A549 treated with Hydrocortisone at 1 μM for 4 hours (cell line): ENCODE results near the gene MOK. TPM values are rescaled to one million over a fixed set of nuclear protein-coding genes. Genes with fewer than 3 reads are reported as not detected.

Experiments
- total RNA-seq: library from RNA; stranded (reverse); fragments of 200-300 nt; extraction: Qiagen RNA extraction; gene quantifications from 5 replicates; pipeline ENCODE4 v1.2.3, GENCODE V29; 2022

MOK gene
- 18.0 to 22.0 TPM (median 20.6 TPM) in 5 replicates for total RNA-seq

GRCh38 chr14:102304611-102305506, at the start of gene MOK:
Gene MOK (minus strand): TSS chr14:102305164. CDS start chr14:102304968, 196 bp downstream.

GRCh38 chr14:102319351-102320032, 14.5 kb upstream of the MOK start, which contains the start of gene ZNF839:
Gene ZNF839 (plus strand): TSS chr14:102319746. CDS start chr14:102319766, 20 bp downstream.

Other genes starting within 250 kb of the MOK start
- gene HSP90AA1, start 218.1 kb downstream of the MOK start, total RNA-seq = 637 to 1,221 TPM (median 735 TPM) in 5 replicates
- gene WDR20, start 165.3 kb downstream of the MOK start, total RNA-seq = 20.0 to 22.4 TPM (median 21.7 TPM) in 5 replicates
- 6.0 to 7.0 TPM (median 6.3 TPM) in 5 replicates for gene ZNF839, start 14.6 kb upstream of the MOK start, total RNA-seq
- 55.0 to 62.6 TPM (median 58.3 TPM) in 5 replicates for gene CINP, start 57.7 kb upstream of the MOK start, total RNA-seq
- 6.0 to 8.9 TPM (median 7.7 TPM) in 5 replicates for gene TECPR2, start 57.8 kb upstream of the MOK start, total RNA-seq
- 5.2 to 11.3 TPM (median 10.6 TPM) in 5 replicates for gene ANKRD9, start 204.6 kb upstream of the MOK start, total RNA-seq